IMR-90 (cell line): ENCODE data around the gene SMIM22. TPM values are rescaled to one million over a fixed set of nuclear protein-coding genes. Genes with fewer than 3 reads are reported as not detected.
A peak's percentile ranks its signal among the peaks of the same experiment; 100 is the strongest.

Experiments used
- ATAC-seq: fragments of 200-7000 bp; cut with Tn5 transposase; 2 replicates; pipeline ENCODE4 v1.9.1; 2020; ENCODE audit warnings: low read depth, mild to moderate bottlenecking, moderate library complexity
- BruUV-seq: library from RNA; stranded (reverse); fragments of 400-500 nt; replicated peaks from 2 replicates; lab custom pipeline; 2021; lab: Mats Ljungman, UMichigan
- CTCF ChIA-PET: fragments of 300-600 bp; formaldehyde crosslinking; extraction: SDS; loops from one replicate; lab custom pipeline; 2021; ENCODE audit warnings: antibody characterized with exemption; lab: Yijun Ruan, JAX
- POLR2A ChIA-PET: fragments of 300-600 bp; sonication (Branson Sonifier 250); formaldehyde crosslinking; loops from one replicate; lab custom pipeline; 2022; ENCODE audit warnings: antibody characterized with exemption; ENCODE audit not compliant: unreplicated experiment; lab: Charles Lee
- DNase-seq: peaks from one replicate; pipeline ENCODE4 v3.0.0; 2013
- H2AFZ ChIP-seq: replicated peaks from 2 replicates; pipeline ENCODE3; 2013; ENCODE audit warnings: low read length, mild to moderate bottlenecking; ENCODE audit not compliant: poor library complexity
- H2AK5ac ChIP-seq: 2 replicates; pipeline ENCODE4 v1.6.1; 2013; ENCODE audit warnings: low read depth, low read length, inconsistent platforms
- H2AK9ac ChIP-seq: replicated peaks from 2 replicates; pipeline ENCODE3; 2013; ENCODE audit warnings: mild to moderate bottlenecking, low read depth, low read length, moderate library complexity; ENCODE audit not compliant: poor library complexity
- H2BK120ac ChIP-seq: 2 replicates; pipeline ENCODE4 v1.6.1; 2013; ENCODE audit warnings: low read depth, low read length, inconsistent platforms
- H2BK15ac ChIP-seq: 3 replicates; pipeline ENCODE4 v1.6.1; 2013; ENCODE audit warnings: low read depth, low read length, inconsistent platforms
- H2BK20ac ChIP-seq: 2 replicates; pipeline ENCODE4 v1.6.1; 2013; ENCODE audit warnings: low read depth, mild to moderate bottlenecking, inconsistent platforms, low read length, moderate library complexity
- H2BK5ac ChIP-seq: 2 replicates; pipeline ENCODE4 v1.6.1; 2013; ENCODE audit warnings: mild to moderate bottlenecking, low read depth, low read length, inconsistent platforms; ENCODE audit not compliant: poor library complexity, severe bottlenecking
- H3K14ac ChIP-seq: replicated peaks from 2 replicates; pipeline ENCODE4 v1.6.1; 2013; ENCODE audit warnings: low read depth, low read length, inconsistent platforms
- H3K18ac ChIP-seq: 2 replicates; pipeline ENCODE4 v1.6.1; 2013; ENCODE audit warnings: low read depth, low read length, control low read depth
- H3K23ac ChIP-seq: 2 replicates; pipeline ENCODE4 v1.6.1; 2013; ENCODE audit warnings: low read depth, low read length, inconsistent platforms
- H3K27ac ChIP-seq: 2 replicates; pipeline ENCODE4 v1.5.1; 2013; ENCODE audit warnings: mild to moderate bottlenecking, control low read depth, low read length; ENCODE audit not compliant: insufficient read depth
- H3K27me3 ChIP-seq: 2 replicates; pipeline ENCODE4 v1.6.1; 2013; ENCODE audit warnings: low read length; ENCODE audit not compliant: control insufficient read depth, insufficient read depth
- H3K36me3 ChIP-seq: 2 replicates; pipeline ENCODE4 v1.6.1; 2013; ENCODE audit warnings: low read length, mixed read lengths; ENCODE audit not compliant: control insufficient read depth, insufficient read depth
- H3K4ac ChIP-seq: 2 replicates; pipeline ENCODE4 v1.6.1; 2013; ENCODE audit warnings: low read depth, low read length, inconsistent platforms
- H3K4me1 ChIP-seq: 2 replicates; pipeline ENCODE4 v1.6.1; 2013; ENCODE audit warnings: low read length, mixed read lengths; ENCODE audit not compliant: control insufficient read depth, insufficient read depth
- H3K4me2 ChIP-seq: 2 replicates; pipeline ENCODE4 v1.6.1; 2013; ENCODE audit warnings: low read depth, mild to moderate bottlenecking, control low read depth, low read length, moderate library complexity
- H3K4me3 ChIP-seq: 2 replicates; pipeline ENCODE4 v1.5.1; 2013; ENCODE audit warnings: low read depth, mild to moderate bottlenecking, control low read depth, low read length, moderate library complexity; ENCODE audit not compliant: insufficient read depth
- H3K56ac ChIP-seq: 2 replicates; pipeline ENCODE4 v1.6.1; 2013; ENCODE audit warnings: low read length, inconsistent platforms; ENCODE audit not compliant: insufficient read depth; ENCODE audit errors: extremely low read depth
- H3K79me1 ChIP-seq, 2 experiments: 2 replicates each; pipeline ENCODE4 v1.6.1; 2013; ENCODE audit warnings: low read length in 2 of 2, inconsistent platforms in 1 of 2, low read depth in 1 of 2
- H3K9ac ChIP-seq: 2 replicates; pipeline ENCODE4 v1.6.1; 2013; ENCODE audit warnings: low read depth, low read length, control low read depth
- H3K9me1 ChIP-seq: 2 replicates; pipeline ENCODE4 v1.6.1; 2013; ENCODE audit warnings: low read length, inconsistent platforms; ENCODE audit not compliant: insufficient read depth
- H3K9me3 ChIP-seq: 2 replicates; pipeline ENCODE4 v1.6.1; 2013; ENCODE audit warnings: low read length; ENCODE audit not compliant: control insufficient read depth, insufficient read depth
- H4K20me1 ChIP-seq: 2 replicates; pipeline ENCODE4 v1.6.1; 2013; ENCODE audit warnings: low read length, inconsistent platforms; ENCODE audit not compliant: insufficient read depth
- H4K5ac ChIP-seq: 2 replicates; pipeline ENCODE4 v1.6.1; 2013; ENCODE audit warnings: mild to moderate bottlenecking, low read depth, low read length, control low read depth
- H4K8ac ChIP-seq, 2 experiments: 2 replicates each; pipeline ENCODE4 v1.6.1; 2013; ENCODE audit warnings: low read depth in 2 of 2, low read length in 2 of 2, control low read depth in 1 of 2, inconsistent platforms in 1 of 2
- H4K91ac ChIP-seq: 2 replicates; pipeline ENCODE4 v1.6.1; 2013; ENCODE audit warnings: low read depth, low read length, inconsistent platforms; ENCODE audit not compliant: insufficient read depth
- BHLHE40 ChIP-seq: fragments of 150-350 bp; IDR thresholded peaks from 2 replicates; pipeline ENCODE4 v1.6.1; 2016; ENCODE audit warnings: mild to moderate bottlenecking, low read depth, low read length
- CEBPB ChIP-seq: IDR thresholded peaks from 2 replicates; pipeline ENCODE4 v1.6.1; 2012; ENCODE audit warnings: low read depth, low read length, improper control_type of control experiment
- CTCF ChIP-seq: conservative IDR thresholded peaks from 2 replicates; pipeline ENCODE4 v1.5.1; 2012; ENCODE audit warnings: mild to moderate bottlenecking, low read depth, low read length, improper control_type of control experiment
- MAFK ChIP-seq: IDR thresholded peaks from 2 replicates; pipeline ENCODE4 v1.6.1; 2012; ENCODE audit warnings: low read depth, low read length, improper control_type of control experiment
- MAZ ChIP-seq: IDR thresholded peaks from 2 replicates; pipeline ENCODE4 v1.6.1; 2012; ENCODE audit warnings: low read depth, mild to moderate bottlenecking, low read length, improper control_type of control experiment, moderate library complexity, borderline replicate concordance
- MXI1 ChIP-seq: IDR thresholded peaks from 2 replicates; pipeline ENCODE4 v1.6.1; 2012; ENCODE audit warnings: low read depth, mild to moderate bottlenecking, low read length, moderate library complexity, borderline replicate concordance
- RAD21 ChIP-seq: IDR thresholded peaks from 2 replicates; pipeline ENCODE4 v1.6.1; 2012; ENCODE audit warnings: low read length, improper control_type of control experiment
- RFX5 ChIP-seq: IDR thresholded peaks from 2 replicates; pipeline ENCODE4 v1.8.0; 2012; ENCODE audit warnings: low read depth, mild to moderate bottlenecking, low read length, moderate library complexity
- WGBS, 2 experiments: methylation state at CpG; one replicate each; pipeline versions ENCODE4 v1.1.5 to v1.1.7; 2013; ENCODE audit warnings: missing lambda C conversion rate in 2 of 2; ENCODE audit not compliant: insufficient read length in 1 of 2; ENCODE audit errors: extremely low coverage in 2 of 2; 5-methylcytosine and 5-hydroxymethylcytosine counted together
- dilution Hi-C: fragments of 300-500 bp; cut with HindIII; formaldehyde crosslinking; loops from one replicate; pipeline ENCODE4 v1.14.3; 2018; ENCODE audit warnings: low sequenced_read_pairs; ENCODE audit not compliant: unreplicated experiment
- in situ Hi-C: fragments of 300-500 bp; cut with MboI; formaldehyde crosslinking; loops from 3 replicates; pipeline ENCODE4 v1.14.3; 2019; ENCODE audit warnings: low sequenced_read_pairs, inconsistent platforms, mixed read lengths
- intact Hi-C: fragments of 100-400 bp; cut with micrococcal nuclease; formaldehyde crosslinking; loops from 2 replicates; pipeline ENCODE4 v1.10.0; 2022
- polyA plus RNA-seq, 3 experiments: library from polyadenylated mRNA; depleted of rRNA; stranded (reverse); fragments of >200 nt; gene quantifications; 2 replicates each; pipeline ENCODE4 v1.2.3, GENCODE V29; 2012; ENCODE audit warnings: low replicate concordance in 1 of 3
- total RNA-seq: library from RNA; depleted of rRNA; stranded (reverse); fragments of >200 nt; gene quantifications from 2 replicates; pipeline ENCODE4 v1.2.3, GENCODE V29; 2012

The SMIM22 gene
- total and polyA plus RNA-seq, 2 of the 4 experiments (the other 2 are of a cell fraction) = not detected

DNA sequence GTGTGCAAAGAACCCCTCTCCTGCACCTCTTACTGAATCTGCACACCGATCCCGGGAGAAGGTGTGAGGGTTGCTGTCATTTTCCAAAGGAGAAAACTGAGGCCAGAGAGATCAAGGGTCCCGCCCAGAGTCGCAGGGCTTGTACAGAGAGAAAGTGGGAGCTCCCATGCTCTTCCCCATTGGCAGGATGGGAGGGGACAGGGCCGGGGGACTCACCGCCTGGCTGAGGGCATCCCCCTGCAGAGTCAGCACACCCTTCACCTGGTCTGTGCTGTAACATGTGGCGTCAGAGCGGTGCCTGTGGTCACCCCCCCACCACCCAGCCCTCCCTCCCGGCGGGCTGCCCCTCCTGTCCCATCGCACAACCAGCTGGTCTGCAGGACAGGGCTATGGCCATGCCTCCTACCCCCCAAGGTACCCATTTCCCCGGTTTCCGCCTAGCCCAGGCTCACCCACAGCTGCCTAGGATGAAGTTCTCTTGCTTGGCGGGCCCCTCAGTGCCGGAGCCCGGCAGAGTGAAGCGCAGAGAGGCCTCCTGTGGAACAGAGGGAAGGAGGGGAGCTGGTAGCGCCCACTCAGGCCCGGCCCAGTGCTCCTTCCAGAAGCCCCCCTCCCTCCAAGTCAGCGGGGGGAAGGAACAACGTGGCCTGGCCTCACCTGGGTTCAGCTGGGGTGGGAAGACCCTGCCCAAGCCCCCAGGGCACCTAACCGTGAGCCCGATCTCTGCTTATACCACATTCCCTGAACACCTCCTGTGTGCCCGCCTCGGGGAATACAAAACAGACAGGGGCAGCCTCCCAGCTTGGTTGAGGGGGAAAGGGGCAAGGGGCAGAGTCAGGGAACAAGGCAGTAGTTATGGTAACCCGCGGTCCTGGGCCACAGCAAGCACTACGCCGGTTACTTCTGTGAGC is 6.1 kb downstream of the SMIM22 start (continued):
- TF ChIP-seq RAD21 (no peak), CEBPB (no peak), MAFK (no peak)

- H3K23ac ChIP-seq = peak within 1 kb of the TSS; percentile 69
- no peaks in the 10 kb centered on the region; the same call in 1 of the 2 replicates for H4K20me1 ChIP-seq
- H2BK15ac ChIP-seq = no peak within 1 kb of the TSS
- WGBS, 2 experiments = 1% methylated on average over 50 of the region's 70 CpGs; no CpG with 5 or more reads in 1 of the 2 experiments
- H2BK20ac ChIP-seq = no peak within 1 kb of the TSS
- H3K9me3 ChIP-seq = no peaks in the 10 kb centered on the region
- H3K36me3 ChIP-seq = peaks cover 23% of the 10 kb centered on the region
- intact Hi-C loops = loop anchor here (2.0 to 5.0 kb wide), 2 partner anchors 35 to 155 kb away; partner anchors contain the start of gene ZNF500
- no peak for TF ChIP-seq BHLHE40
- no peak for TF ChIP-seq CTCF
- TF ChIP-seq RFX5 = no peak
- no peak for TF ChIP-seq RAD21
- no peak for TF ChIP-seq CEBPB
- TF ChIP-seq MAZ = no peak
- TF ChIP-seq MXI1 = no peak
- BruUV-seq = no TSS peak
- H2AFZ ChIP-seq = peak within 1 kb of the TSS; percentile 97
- no peak within 1 kb of the TSS for H3K18ac ChIP-seq
- H3K9me1 ChIP-seq = no peaks in the 10 kb centered on the region
- H2AK5ac ChIP-seq = no peak within 1 kb of the TSS
- in situ Hi-C loops = no loop called here
- H3K79me1 ChIP-seq = peaks cover 0 to 7% of the 10 kb centered on the region in 2 experiments; a peak in 1 of 4 replicates
- DNase-seq (peak; percentile 12), ATAC-seq (peak; percentile 30)
- ChIA-PET CTCF (no interaction called here), POLR2A (interaction anchor here (0.5 to 0.6 kb wide), 4 partner anchors 45 to 205 kb away, joined by 3 to 5 read pairs (median 4); no protein-coding TSS in a partner anchor)
- H3K4me1 ChIP-seq = peaks cover 5% of the 10 kb centered on the region; the same call in 1 of the 2 replicates
- no peak within 1 kb of the TSS; the same call in 1 of the 2 replicates for H4K91ac ChIP-seq
- H3K4ac ChIP-seq = peak within 1 kb of the TSS; percentile 90
- H3K9ac ChIP-seq = peak within 1 kb of the TSS; percentile 57
- dilution Hi-C loops = no loop called here
- peak within 1 kb of the TSS; percentile 79 to 84; a peak in 3 of 4 replicates for H4K8ac ChIP-seq
- 0 out of 2 replicates have a peak within 1 kb of the TSS, but pooled peaks have one; percentile 31 for H4K5ac ChIP-seq
- peak within 1 kb of the TSS; percentile 59 for H3K27ac ChIP-seq
- no peaks in the 10 kb centered on the region for H3K27me3 ChIP-seq
- peak within 1 kb of the TSS; percentile 91 for H2AK9ac ChIP-seq
- H2BK120ac ChIP-seq = peak within 1 kb of the TSS; percentile 62; the same call in 1 of the 2 replicates
- H3K4me2 ChIP-seq = peak within 1 kb of the TSS; percentile 86
- H3K56ac ChIP-seq = no peak within 1 kb of the TSS
- H3K14ac ChIP-seq = peak within 1 kb of the TSS; percentile 50; the same call in 1 of the 2 replicates
- H3K4me3 ChIP-seq = peak within 1 kb of the TSS; percentile 94
- H2BK5ac ChIP-seq = peak within 1 kb of the TSS; percentile 81
These were observed 6.9 kb downstream of the SMIM22 start, which contains the start of gene ROGDI for GRCh38 chr16:4801962-4802658. ROGDI (minus strand) TSS chr16:4802633; CDS start chr16:4802571, 62 bp downstream.
